Activated naive CD4-positive, alpha-beta T cell treated with anti-CD3 and anti-CD28 coated beads, Interleukin-2, amount 50 U/mL, for 24 hours (primary cell): ENCODE results near the gene EEA1.

Experiments
- H3K27ac Mint-ChIP-seq: one replicate; pipeline ENCODE4 v1.8.0; 2021; ENCODE audit warnings: mild to moderate bottlenecking, mixed read lengths
- H3K27me3 Mint-ChIP-seq: one replicate; pipeline ENCODE4 v1.8.0; 2021; ENCODE audit warnings: mixed read lengths
- H3K36me3 Mint-ChIP-seq: one replicate; pipeline ENCODE4 v1.8.0; 2021; ENCODE audit warnings: mixed read lengths
- H3K4me1 Mint-ChIP-seq: one replicate; pipeline ENCODE4 v1.8.0; 2021; ENCODE audit warnings: mixed read lengths
- H3K4me3 Mint-ChIP-seq: one replicate; pipeline ENCODE4 v1.8.0; 2021; ENCODE audit warnings: mild to moderate bottlenecking, mixed read lengths
- H3K9me3 Mint-ChIP-seq: one replicate; pipeline ENCODE4 v1.8.0; 2021; ENCODE audit warnings: mixed read lengths

The EEA1 gene

GRCh38 chr12:92915365-92915764 is 13.7 kb downstream of the EEA1 start:
- Mint-ChIP-seq H3K27me3 (no peaks in the 10 kb centered on the region), H3K4me1 (peaks cover 53% of the 10 kb centered on the region), H3K27ac (no peak overlapping the region), H3K4me3 (no peak overlapping the region), H3K36me3 (peaks cover 5% of the 10 kb centered on the region), H3K9me3 (peaks cover 5% of the 10 kb centered on the region)

DNA sequence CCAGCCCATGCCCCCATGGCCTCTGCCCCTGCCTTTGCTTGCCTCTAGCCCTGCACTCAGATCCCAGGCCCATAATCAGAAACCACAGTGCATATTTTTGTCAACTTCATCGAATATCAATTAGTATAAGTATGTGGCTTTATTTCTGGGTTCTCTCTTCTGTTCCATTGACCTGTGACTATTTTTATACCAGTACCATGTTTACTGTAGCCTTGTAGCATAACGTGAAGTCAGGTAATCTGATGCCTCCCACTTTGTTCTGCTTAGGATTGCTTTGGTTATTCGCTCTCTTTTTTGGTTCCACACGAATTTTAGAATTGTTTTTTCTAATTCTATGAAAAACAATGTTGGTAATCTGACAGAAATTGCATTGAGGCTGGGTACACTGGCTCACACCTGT is 14.9 kb downstream of the EEA1 start:
- Mint-ChIP-seq H3K4me1 (peaks cover 54% of the 10 kb centered on the region), H3K27me3 (no peaks in the 10 kb centered on the region), H3K36me3 (peaks cover 5% of the 10 kb centered on the region), H3K4me3 (no peak overlapping the region), H3K9me3 (peaks cover 5% of the 10 kb centered on the region), H3K27ac (peak overlapping the region; percentile 41)

DNA sequence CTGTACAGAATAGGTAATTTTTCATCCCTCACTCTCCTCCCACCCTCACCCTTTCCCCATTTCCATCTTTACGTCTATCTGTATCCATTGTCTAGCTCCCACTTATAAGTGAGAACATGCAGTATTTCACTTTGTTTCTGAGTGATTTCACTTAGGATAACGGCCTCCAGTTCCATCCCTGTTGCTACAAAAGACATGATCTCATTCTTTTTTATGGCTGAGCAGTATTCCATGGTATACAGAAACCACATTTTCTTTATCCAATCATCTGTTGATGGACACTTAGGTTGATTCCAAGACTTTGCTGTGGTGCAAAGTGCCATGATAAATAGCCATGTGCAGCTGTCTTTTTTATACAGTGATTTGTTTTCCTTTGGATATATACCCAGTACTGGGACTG is 16.4 kb downstream of the EEA1 start:
- Mint-ChIP-seq H3K4me3 (no peak overlapping the region), H3K4me1 (peaks cover 64% of the 10 kb centered on the region), H3K9me3 (peaks cover 5% of the 10 kb centered on the region), H3K27ac (peak overlapping the region; percentile 95), H3K27me3 (no peaks in the 10 kb centered on the region), H3K36me3 (peaks cover 5% of the 10 kb centered on the region)

DNA sequence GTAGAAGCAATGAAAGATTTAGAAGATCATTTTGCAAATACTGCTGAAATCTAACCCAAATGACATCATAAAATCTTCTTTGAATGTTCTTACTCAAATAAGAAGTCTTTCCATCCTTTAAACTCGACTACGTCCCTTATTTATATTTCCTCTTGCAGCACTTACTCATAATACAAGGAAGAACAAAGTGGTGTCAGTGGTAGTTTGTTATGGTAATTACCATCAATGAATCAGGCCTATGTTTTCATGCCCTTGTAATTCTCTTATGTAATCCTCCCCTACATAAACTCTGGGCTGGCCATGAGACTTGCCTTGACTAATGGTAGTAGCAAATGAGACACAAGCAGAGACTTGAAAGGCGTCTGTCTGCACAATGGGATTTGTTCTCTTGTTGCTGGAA is 17.0 kb downstream of the EEA1 start:
- H3K27ac Mint-ChIP-seq: peak overlapping the region; percentile 95
- no peaks in the 10 kb centered on the region for H3K27me3 Mint-ChIP-seq
- peaks cover 70% of the 10 kb centered on the region for H3K4me1 Mint-ChIP-seq
- peak overlapping the region; percentile 45 for H3K4me3 Mint-ChIP-seq
- peaks cover 5% of the 10 kb centered on the region for H3K36me3 Mint-ChIP-seq
- peaks cover 5% of the 10 kb centered on the region for H3K9me3 Mint-ChIP-seq

- H3K36me3 Mint-ChIP-seq: peaks cover 5% of the 10 kb centered on the region
- peak overlapping the region; percentile 95 for H3K27ac Mint-ChIP-seq
- H3K27me3 Mint-ChIP-seq: no peaks in the 10 kb centered on the region
- H3K9me3 Mint-ChIP-seq: peaks cover 5% of the 10 kb centered on the region
- H3K4me3 Mint-ChIP-seq: peak overlapping the region; percentile 59
- H3K4me1 Mint-ChIP-seq: peaks cover 75% of the 10 kb centered on the region
These were observed 17.8 kb downstream of the EEA1 start for GRCh38 chr12:92911339-92911738.

GRCh38 chr12:92908108-92908507 is 21.0 kb downstream of the EEA1 start:
- Mint-ChIP-seq H3K9me3 (peaks cover 5% of the 10 kb centered on the region), H3K4me1 (peaks cover 74% of the 10 kb centered on the region), H3K27me3 (no peaks in the 10 kb centered on the region), H3K27ac (peak overlapping the region; percentile 86), H3K4me3 (peak overlapping the region; percentile 67), H3K36me3 (peaks cover 1% of the 10 kb centered on the region)

DNA sequence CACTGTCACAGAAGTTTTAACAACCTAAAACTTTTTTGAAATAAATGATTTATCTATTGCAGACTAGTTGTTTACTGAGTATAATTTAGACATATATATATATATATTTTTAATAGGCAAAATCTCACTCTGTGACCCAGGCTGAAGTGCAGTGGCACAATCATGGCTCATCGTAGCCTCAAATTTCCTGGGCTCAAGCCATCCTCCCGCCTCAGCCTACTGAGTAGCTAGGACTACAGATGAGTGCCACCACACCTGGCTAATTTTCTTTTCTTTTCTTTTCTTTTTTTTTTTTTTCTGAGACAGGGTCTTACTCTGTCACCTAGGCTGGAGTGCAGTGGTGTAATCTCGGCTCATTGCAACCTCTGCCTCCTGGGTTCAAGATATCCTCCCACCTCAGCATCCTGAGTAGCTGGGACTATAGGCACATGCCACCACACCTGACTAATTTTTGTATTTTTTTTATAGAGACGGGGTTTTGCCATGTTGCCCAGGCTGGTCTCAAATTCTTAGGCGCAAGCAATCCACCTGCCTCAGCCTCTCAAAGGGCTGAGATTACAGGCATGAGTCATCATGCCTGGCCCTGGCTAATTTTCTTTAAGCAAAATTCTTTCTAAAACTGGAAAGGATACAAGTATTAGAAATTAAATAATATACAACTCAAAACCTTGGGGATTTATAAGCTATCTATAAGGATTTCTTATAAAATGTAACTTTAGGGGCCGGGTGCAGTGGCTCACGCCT is 23.1 kb downstream of the EEA1 start:
- Mint-ChIP-seq H3K36me3 (no peaks in the 10 kb centered on the region), H3K27ac (peak overlapping the region; percentile 51), H3K4me3 (peak overlapping the region; percentile 71), H3K4me1 (peaks cover 64% of the 10 kb centered on the region), H3K9me3 (peaks cover under 1% of the 10 kb centered on the region), H3K27me3 (no peaks in the 10 kb centered on the region)

DNA sequence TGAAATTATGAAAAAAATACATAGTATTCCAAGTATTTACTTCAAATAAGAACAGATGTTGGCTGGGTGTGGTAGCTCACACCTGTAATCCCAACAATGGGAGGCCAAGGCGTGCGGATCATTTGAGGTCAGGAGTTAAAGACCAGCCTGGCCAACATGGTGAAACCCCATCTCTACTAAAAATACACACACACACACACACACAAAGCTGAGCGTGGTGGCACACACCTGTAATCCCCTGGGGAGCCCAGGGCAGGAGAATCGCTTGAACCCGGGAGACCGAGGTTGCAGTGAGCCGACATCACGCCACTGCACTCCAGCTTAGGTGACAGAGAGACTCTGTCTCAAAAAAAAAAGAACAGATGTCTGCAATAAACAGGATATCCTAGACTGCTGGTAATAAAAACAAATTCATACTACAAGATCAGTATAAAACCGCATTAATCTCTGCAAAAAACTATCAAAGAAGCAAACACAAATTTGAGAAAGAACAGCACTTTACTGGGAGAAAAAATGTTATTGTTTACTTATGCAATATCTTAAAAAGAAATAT is 23.8 kb downstream of the EEA1 start:
- Mint-ChIP-seq H3K27me3 (no peaks in the 10 kb centered on the region), H3K36me3 (no peaks in the 10 kb centered on the region), H3K4me1 (peaks cover 63% of the 10 kb centered on the region), H3K27ac (peak overlapping the region; percentile 88), H3K9me3 (no peaks in the 10 kb centered on the region), H3K4me3 (peak overlapping the region; percentile 71)

- Mint-ChIP-seq H3K4me1 (peaks cover 66% of the 10 kb centered on the region), H3K9me3 (no peaks in the 10 kb centered on the region), H3K27ac (no peak overlapping the region), H3K27me3 (no peaks in the 10 kb centered on the region), H3K4me3 (no peak overlapping the region), H3K36me3 (peaks cover 7% of the 10 kb centered on the region)
These were observed 28.2 kb downstream of the EEA1 start for GRCh38 chr12:92900941-92901340.

DNA sequence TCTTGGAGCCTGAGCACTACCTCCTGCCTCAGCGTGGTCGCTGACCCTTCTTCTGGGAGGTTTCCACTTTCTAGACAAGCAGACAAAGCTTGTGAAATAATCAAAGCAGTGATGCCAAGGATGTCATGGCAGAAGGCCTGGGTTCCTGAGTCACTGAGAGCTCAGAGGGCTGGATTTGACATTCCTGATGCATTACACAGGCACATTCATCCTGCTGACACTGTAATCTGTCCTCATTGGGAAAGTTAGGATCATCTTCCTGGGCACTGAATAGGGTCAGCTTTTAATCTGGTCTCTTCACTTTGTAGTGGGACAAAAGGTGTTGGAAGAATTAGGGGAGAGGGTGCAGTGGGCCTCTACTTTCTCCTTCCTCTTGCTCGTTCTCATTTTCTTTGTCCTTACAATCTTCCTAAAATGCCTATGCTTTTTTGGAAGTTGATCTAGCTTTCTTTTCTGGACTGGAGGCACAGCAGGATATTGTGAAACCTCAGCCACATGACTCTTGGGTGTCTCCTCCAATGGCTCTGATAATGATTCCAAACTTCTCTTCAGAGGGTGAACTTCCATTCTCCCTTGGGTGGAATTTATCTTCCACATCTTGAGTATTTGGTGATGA is 29.6 kb downstream of the EEA1 start:
- Mint-ChIP-seq H3K4me3 (no peak overlapping the region), H3K4me1 (peaks cover 56% of the 10 kb centered on the region), H3K27ac (no peak overlapping the region), H3K27me3 (no peaks in the 10 kb centered on the region), H3K36me3 (peaks cover 9% of the 10 kb centered on the region), H3K9me3 (no peaks in the 10 kb centered on the region)

DNA sequence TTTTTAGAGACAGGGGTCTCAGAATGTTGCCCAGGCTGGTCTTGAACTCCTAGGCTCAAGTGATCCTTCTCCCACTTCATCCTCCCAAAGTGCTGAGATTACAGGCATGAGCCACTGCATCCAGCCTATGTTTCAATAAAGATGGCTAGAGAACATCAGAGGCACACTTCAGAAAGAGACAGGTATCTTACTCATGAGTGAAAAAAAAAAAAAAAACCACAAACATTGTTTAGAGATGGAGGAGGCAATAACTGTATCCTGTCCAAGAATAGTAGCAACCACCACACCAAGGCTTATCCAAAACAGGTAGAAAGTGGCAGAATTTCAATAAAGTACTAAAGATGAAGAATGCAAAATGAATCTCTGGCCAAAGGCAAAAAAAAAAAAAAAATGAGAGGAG is 30.3 kb downstream of the EEA1 start:
- peaks cover 56% of the 10 kb centered on the region for H3K4me1 Mint-ChIP-seq
- peak overlapping the region; percentile 8 for H3K27ac Mint-ChIP-seq
- H3K27me3 Mint-ChIP-seq: no peaks in the 10 kb centered on the region
- H3K36me3 Mint-ChIP-seq: peaks cover 9% of the 10 kb centered on the region
- no peaks in the 10 kb centered on the region for H3K9me3 Mint-ChIP-seq
- H3K4me3 Mint-ChIP-seq: no peak overlapping the region

DNA sequence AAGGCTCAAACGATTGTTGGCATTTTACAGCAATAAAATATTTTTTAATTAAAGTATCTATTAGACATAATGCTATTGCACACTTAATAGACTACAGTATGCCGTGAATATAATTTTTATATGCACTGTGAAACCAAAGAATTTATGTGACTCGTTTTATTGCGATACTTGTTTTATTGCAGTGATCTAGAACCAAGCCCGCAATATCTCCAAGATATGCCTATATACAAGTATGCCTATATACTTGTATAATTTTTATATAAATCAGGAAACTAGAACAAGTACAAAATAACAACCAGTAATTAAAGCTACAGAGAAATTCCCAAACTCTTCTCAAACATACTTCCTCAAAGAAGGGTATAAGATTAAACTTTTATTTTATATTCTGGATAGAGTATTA is 31.3 kb downstream of the EEA1 start:
- peaks cover 58% of the 10 kb centered on the region for H3K4me1 Mint-ChIP-seq

GRCh38 chr12:92890601-92891106 is 38.4 kb downstream of the EEA1 start:
- peaks cover 56% of the 10 kb centered on the region for H3K4me1 Mint-ChIP-seq
- H3K9me3 Mint-ChIP-seq: no peaks in the 10 kb centered on the region
- H3K36me3 Mint-ChIP-seq: peaks cover 33% of the 10 kb centered on the region
- no peak overlapping the region for H3K4me3 Mint-ChIP-seq
- no peak overlapping the region for H3K27ac Mint-ChIP-seq
- H3K27me3 Mint-ChIP-seq: no peaks in the 10 kb centered on the region

More for the DNA sequence above, 31.3 kb downstream of the EEA1 start:
- H3K27me3 Mint-ChIP-seq: no peaks in the 10 kb centered on the region
- no peaks in the 10 kb centered on the region for H3K9me3 Mint-ChIP-seq
- H3K36me3 Mint-ChIP-seq: peaks cover 11% of the 10 kb centered on the region
- H3K4me3 Mint-ChIP-seq: no peak overlapping the region
- no peak overlapping the region for H3K27ac Mint-ChIP-seq

DNA sequence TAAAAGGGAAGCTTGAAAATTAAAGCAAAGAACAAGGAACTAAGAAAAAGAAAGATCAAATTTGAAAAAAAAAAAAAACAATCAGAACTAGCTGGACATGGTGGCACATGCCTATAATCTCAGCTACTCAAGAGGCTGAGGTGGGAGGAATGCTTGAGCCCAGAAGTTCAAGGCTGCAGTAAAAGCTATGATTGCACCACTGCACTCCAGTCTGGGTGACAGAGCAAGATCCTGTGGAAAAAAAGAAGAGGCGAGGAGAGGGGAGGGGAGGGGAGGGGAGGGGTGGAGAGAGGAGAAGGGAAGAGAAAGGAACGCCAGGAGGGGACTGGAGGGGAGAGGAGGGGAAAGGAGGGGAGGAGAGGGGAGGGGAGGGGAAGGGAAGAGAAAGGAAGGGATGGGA is 43.0 kb downstream of the EEA1 start:
- Mint-ChIP-seq H3K9me3 (no peaks in the 10 kb centered on the region), H3K36me3 (peaks cover 40% of the 10 kb centered on the region), H3K4me1 (peaks cover 40% of the 10 kb centered on the region), H3K27me3 (no peaks in the 10 kb centered on the region), H3K4me3 (no peak overlapping the region), H3K27ac (peak overlapping the region; percentile 26)

DNA sequence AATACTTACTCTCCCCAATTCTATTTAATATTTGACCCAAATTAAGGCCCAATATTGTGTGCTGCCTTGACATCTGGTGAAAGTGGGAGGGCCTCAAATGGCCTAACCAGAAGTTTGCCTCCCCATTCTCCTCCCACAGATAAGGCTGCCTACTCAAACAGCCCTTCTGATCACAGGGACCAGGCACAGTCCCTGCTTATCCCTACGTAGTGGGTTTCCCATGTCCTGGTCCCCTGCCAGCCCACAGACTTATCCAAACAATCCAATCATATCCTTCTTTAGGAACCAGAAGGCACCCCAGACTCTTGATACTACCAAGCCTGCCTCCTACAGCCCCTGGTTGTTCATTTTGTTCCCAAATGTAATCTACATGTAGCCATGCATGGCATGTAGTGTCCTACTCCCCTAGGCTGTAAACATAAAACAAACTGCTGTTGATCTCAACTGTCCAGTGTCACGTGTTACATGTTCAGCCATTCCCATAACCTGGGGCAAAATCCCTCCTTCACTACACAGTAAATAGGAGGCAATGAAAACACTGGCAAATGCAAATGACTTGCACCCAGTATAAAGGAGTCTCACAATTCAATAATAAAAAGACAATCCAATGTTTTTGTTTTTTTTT is 49.3 kb downstream of the EEA1 start:
- Mint-ChIP-seq H3K36me3 (peaks cover 28% of the 10 kb centered on the region), H3K27ac (peak overlapping the region; percentile 56), H3K4me3 (no peak overlapping the region), H3K27me3 (no peaks in the 10 kb centered on the region), H3K9me3 (no peaks in the 10 kb centered on the region), H3K4me1 (peaks cover 47% of the 10 kb centered on the region)

- Mint-ChIP-seq H3K4me1 (peaks cover 48% of the 10 kb centered on the region), H3K27me3 (no peaks in the 10 kb centered on the region), H3K4me3 (no peak overlapping the region), H3K27ac (no peak overlapping the region), H3K9me3 (no peaks in the 10 kb centered on the region), H3K36me3 (peaks cover 13% of the 10 kb centered on the region)
These were observed 51.2 kb downstream of the EEA1 start for GRCh38 chr12:92877904-92878303.
